Measurements from ENCODE around the gene KL.
A peak's percentile ranks its signal among the peaks of the same experiment; 100 is the strongest.

The KL gene

GRCh38 chr13:33037673-33038072 lies 21.4 kb downstream of the KL start:
- DNase-seq (ENCODE audit: low spot score): no peak

- DNase-seq (ENCODE audit: low spot score): no peak
Observed at GRCh38 chr13:33040090-33040489, 23.9 kb downstream of the KL start.

- DNase-seq (ENCODE audit: low spot score): no peak
Observed at GRCh38 chr13:33045851-33046592, 29.8 kb downstream of the KL start.

GRCh38 chr13:33050161-33050560 lies 33.9 kb downstream of the KL start:
- no peak for DNase-seq (ENCODE audit: low spot score)

- no peak for DNase-seq (ENCODE audit: low spot score)
Observed at GRCh38 chr13:33051632-33052031, 35.4 kb downstream of the KL start.

- DNase-seq (ENCODE audit: low spot score): no peak
Observed at GRCh38 chr13:33052506-33053280, 36.5 kb downstream of the KL start.

- DNase-seq (ENCODE audit: low spot score): peak; percentile 18
Observed at GRCh38 chr13:33053397-33054066, 37.3 kb downstream of the KL start.

GRCh38 chr13:33057019-33057780 lies 41.0 kb downstream of the KL start:
- DNase-seq (ENCODE audit: low spot score): peak; percentile 50

- no peak for DNase-seq (ENCODE audit: low spot score)
Observed at GRCh38 chr13:33058776-33059327, 42.6 kb downstream of the KL start.

GRCh38 chr13:33060815-33061214 lies 44.6 kb downstream of the KL start:
- DNase-seq (ENCODE audit: low spot score): no peak

- no peak for DNase-seq (ENCODE audit: low spot score)
Observed at GRCh38 chr13:33066329-33066728, 50.1 kb downstream of the KL start.

- DNase-seq (ENCODE audit: low spot score): no peak
Observed at GRCh38 chr13:33069365-33069764, 53.1 kb downstream of the KL start.

GRCh38 chr13:33070713-33071112 lies 54.5 kb downstream of the KL start:
- DNase-seq (ENCODE audit: low spot score): no peak

- no peak for DNase-seq (ENCODE audit: low spot score)
Observed at GRCh38 chr13:33072282-33072681, 56.1 kb downstream of the KL start.

- no peak for DNase-seq (ENCODE audit: low spot score)
Observed at GRCh38 chr13:33072759-33073158, 56.5 kb downstream of the KL start.

- no peak for DNase-seq (ENCODE audit: low spot score)
Observed at GRCh38 chr13:33073338-33073737, 57.1 kb downstream of the KL start.

- no peak for DNase-seq (ENCODE audit: low spot score)
Observed at GRCh38 chr13:33076001-33076992, 60.1 kb downstream of the KL start.

- DNase-seq (ENCODE audit: low spot score): no peak
Observed at GRCh38 chr13:33078263-33078662, 62.0 kb downstream of the KL start.

- no peak for DNase-seq (ENCODE audit: low spot score)
Observed at GRCh38 chr13:33079960-33080359, 63.7 kb downstream of the KL start.

- no peak for DNase-seq (ENCODE audit: low spot score)
Observed at GRCh38 chr13:33080972-33081590, 64.9 kb downstream of the KL start.
